ENCODE measurements around the gene PTH1R. TPM values are rescaled to one million over a fixed set of nuclear protein-coding genes. Genes with fewer than 3 reads are reported as not detected.
A peak's percentile ranks its signal among the peaks of the same experiment; 100 is the strongest.

The PTH1R gene
- total RNA-seq, 1 donor from 2014 or later, result 14.5 TPM

DNA sequence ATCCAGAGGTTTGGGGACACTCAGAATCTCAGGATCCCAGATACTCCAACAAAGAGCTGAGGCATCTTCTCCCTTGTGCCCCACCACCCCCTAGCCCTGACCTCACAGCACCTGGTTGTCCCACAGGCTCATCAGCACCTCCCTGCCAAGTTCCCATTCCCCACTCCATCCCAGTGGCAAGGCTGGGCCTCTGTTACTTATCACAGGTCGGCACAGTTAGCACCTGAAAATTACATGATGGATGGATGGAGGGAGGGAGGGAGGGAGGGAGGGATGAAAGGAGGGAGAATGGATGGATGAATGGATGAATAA, 27.1 kb upstream of the PTH1R start:
- Histone ChIP-seq H3K9me3 (no peaks in the 10 kb centered on the region), H3K27ac (no peak overlapping the region), H3K27me3 (ENCODE audit: low read depth) (no peaks in the 10 kb centered on the region), H3K36me3 (no peaks in the 10 kb centered on the region), H3K4me3 (no peak overlapping the region), H3K4me1 (peaks cover 16% of the 10 kb centered on the region)
- TF ChIP-seq, protein P1, sequence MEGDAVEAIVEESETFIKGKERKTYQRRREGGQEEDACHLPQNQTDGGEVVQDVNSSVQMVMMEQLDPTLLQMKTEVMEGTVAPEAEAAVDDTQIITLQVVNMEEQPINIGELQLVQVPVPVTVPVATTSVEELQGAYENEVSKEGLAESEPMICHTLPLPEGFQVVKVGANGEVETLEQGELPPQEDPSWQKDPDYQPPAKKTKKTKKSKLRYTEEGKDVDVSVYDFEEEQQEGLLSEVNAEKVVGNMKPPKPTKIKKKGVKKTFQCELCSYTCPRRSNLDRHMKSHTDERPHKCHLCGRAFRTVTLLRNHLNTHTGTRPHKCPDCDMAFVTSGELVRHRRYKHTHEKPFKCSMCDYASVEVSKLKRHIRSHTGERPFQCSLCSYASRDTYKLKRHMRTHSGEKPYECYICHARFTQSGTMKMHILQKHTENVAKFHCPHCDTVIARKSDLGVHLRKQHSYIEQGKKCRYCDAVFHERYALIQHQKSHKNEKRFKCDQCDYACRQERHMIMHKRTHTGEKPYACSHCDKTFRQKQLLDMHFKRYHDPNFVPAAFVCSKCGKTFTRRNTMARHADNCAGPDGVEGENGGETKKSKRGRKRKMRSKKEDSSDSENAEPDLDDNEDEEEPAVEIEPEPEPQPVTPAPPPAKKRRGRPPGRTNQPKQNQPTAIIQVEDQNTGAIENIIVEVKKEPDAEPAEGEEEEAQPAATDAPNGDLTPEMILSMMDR (IDR thresholded peaks at IDR 0.05), result no peak
- DNase-seq (no peak), ATAC-seq (no peak)
- intact Hi-C loops (cut with DNase I), result no loop called here

DNA sequence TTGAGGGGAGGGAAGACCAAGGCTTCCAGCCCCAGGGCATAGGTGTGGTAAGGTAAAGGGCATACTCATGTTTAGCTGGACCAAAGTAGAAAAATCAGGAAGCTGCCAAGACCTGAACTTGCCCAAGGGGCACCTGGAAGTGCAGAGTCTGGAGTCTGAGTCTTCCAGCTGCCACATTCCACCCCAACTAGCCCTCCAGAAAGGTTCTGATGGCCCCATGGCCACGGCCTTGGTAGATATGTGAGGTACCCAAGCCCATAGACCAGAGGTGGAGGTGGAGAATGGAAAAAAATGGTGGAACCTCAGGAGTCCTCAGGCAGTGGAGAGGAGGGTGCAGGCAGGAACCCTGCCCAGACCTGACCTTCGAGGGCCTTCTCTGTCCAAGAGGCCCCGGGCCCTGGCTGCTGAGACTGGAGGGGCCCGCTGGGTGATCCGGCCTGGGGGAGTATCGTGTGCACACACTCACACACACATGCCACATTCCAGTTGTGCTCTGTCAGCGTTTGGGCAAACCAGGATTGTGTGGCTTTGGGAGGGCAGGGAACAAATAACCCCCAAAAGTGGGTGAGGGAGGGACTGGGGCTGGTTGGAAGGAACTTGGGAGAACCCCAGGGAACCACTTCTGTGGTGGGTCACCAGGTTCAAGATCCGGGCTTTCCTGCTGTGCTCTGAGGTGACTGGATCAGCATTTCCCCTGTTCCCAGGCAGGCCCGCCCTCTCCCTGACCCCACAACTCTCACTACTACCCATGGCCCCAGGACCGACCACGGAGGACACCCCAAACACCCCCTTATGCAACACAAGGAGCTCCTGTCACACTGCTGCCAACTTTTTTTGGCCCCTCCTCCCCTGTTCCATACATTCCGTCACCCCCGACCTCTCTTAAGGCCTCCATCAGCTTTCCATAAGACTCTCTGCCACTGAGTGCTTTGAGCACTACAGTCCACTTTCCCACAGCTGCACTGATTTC, 25.9 kb upstream of the PTH1R start:
- no peak overlapping the region for H3K27ac ChIP-seq

DNA sequence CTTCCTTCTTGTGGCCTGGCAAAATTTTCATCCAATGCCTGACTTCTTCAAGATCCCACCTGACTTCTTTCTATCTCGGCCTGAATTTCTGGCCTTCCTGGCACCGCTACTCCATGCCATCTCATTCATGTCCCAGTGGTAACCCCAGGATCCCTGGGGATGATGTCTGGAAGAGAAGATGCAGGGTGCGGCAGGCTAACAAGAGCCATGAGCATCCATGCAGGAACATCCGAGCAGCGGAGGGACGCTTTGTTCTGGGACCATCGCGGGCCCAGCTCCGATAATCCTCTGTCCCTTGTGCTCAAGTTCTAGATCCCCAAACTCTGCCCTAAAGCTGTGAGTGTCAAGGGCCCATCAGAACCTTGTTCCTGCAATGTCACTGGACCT, 25.2 kb upstream of the PTH1R start:
- Histone ChIP-seq H3K9me3 (no peaks in the 10 kb centered on the region), H3K36me3 (no peaks in the 10 kb centered on the region), H3K4me1 (no peaks in the 10 kb centered on the region), H3K27me3 (ENCODE audit: low read depth) (no peaks in the 10 kb centered on the region), H3K4me3 (no peak overlapping the region), H3K27ac (no peak overlapping the region)
- intact Hi-C loops (cut with DNase I), result no loop called here
- no peak for ATAC-seq
- TF ChIP-seq, protein P1 (IDR thresholded peaks at IDR 0.05), result no peak
- DNase-seq, result peak; percentile 15

More for the DNA sequence above, 25.9 kb upstream of the PTH1R start:
- intact Hi-C loops (cut with DNase I), result no loop called here
- no peak overlapping the region for H3K4me3 ChIP-seq
- H3K27me3 ChIP-seq (ENCODE audit: low read depth), result no peaks in the 10 kb centered on the region
- peaks cover 4% of the 10 kb centered on the region for H3K4me1 ChIP-seq
- ATAC-seq (no peak), DNase-seq (peak; percentile 28)
- no peaks in the 10 kb centered on the region for H3K9me3 ChIP-seq
- H3K36me3 ChIP-seq, result no peaks in the 10 kb centered on the region
- TF ChIP-seq, protein P1 (IDR thresholded peaks at IDR 0.05), result no peak

DNA sequence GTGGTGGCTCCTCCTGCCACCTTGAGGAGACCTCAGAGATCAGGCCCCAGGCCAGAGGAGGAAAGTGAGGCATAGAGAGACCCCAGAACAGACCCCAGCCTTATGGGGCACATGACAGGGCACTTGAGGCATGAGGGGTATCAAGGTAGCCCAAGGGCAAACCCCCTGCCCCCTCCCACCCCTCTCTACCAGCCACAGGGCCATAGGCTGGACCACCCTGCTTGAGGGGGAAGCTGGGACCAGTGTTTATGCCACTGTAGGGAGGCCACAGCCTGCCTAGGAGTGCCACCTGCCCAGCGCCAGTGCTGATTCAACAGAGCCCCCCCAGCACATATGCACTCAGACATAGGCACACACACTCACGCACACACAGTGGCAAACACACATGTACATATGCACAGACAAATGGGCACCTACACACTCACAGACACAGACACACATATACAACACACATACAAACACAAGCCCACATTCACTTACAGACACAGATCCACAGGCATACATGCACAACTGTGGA, 24.6 kb upstream of the PTH1R start:
- DNase-seq (no peak), ATAC-seq (no peak)
- no peaks in the 10 kb centered on the region for H3K9me3 ChIP-seq

DNA sequence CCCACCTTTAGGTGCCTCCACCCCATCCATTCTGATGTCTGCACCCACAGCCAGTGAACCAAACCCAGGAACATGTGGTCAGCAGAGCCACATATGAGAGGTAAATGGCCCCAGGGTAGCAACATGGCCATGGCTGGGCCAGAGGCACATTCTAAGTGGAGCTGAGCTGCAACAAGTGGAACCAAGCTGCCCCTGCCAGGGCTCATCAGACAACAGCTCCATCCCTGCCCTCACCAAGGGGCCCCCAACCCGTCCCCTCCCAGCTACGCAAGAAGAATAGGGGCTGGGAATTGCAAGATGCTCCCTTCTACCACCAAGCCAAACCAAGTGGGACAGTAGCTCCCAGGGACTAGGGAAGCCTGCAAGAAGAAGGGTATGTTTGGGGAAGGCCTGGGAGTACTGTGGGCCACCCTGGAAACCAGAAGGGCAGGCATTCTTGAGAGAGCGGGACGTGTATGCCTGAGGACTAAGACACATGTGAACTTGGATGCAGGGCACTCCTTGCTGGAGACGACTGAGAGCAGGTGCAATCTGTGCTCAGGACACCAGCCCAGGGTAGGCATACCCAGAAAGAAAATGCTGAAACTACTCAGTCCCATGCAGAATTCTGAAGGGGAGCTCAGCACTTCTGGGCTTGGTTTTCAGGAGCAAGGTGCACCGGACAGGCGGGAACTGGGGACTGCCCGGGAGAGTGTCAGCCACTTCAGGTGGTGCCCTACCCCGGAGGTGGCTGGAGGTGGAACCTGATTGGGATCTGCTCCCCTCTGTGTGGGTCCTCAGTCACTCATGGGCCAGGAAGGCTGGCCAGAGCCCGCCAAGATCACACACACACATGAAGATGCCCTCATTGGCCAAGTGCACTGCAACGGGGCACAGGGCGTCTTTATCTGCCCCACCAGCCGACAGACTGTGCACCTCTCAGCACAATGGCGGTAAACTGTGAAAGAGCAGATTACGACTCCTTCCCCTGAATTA, 23.8 kb upstream of the PTH1R start:
- Histone ChIP-seq H3K27me3 (ENCODE audit: low read depth) (no peaks in the 10 kb centered on the region), H3K4me1 (no peaks in the 10 kb centered on the region), H3K27ac (no peak overlapping the region), H3K4me3 (no peak overlapping the region), H3K36me3 (no peaks in the 10 kb centered on the region), H3K9me3 (no peaks in the 10 kb centered on the region)
- peak; percentile 32 for DNase-seq
- TF ChIP-seq, protein P1 (IDR thresholded peaks at IDR 0.05), result no peak
- ATAC-seq, result no peak
- intact Hi-C loops (cut with DNase I), result no loop called here

More for the DNA sequence above, 24.6 kb upstream of the PTH1R start:
- H3K36me3 ChIP-seq, result no peaks in the 10 kb centered on the region
- TF ChIP-seq, protein P1 (IDR thresholded peaks at IDR 0.05), result no peak
- no peaks in the 10 kb centered on the region for H3K4me1 ChIP-seq
- H3K27me3 ChIP-seq (ENCODE audit: low read depth), result no peaks in the 10 kb centered on the region
- H3K4me3 ChIP-seq, result no peak overlapping the region
- intact Hi-C loops (cut with DNase I), result no loop called here
- H3K27ac ChIP-seq, result no peak overlapping the region
